ENCODE results near the gene CCNA2.

CCNA2 gene

DNA sequence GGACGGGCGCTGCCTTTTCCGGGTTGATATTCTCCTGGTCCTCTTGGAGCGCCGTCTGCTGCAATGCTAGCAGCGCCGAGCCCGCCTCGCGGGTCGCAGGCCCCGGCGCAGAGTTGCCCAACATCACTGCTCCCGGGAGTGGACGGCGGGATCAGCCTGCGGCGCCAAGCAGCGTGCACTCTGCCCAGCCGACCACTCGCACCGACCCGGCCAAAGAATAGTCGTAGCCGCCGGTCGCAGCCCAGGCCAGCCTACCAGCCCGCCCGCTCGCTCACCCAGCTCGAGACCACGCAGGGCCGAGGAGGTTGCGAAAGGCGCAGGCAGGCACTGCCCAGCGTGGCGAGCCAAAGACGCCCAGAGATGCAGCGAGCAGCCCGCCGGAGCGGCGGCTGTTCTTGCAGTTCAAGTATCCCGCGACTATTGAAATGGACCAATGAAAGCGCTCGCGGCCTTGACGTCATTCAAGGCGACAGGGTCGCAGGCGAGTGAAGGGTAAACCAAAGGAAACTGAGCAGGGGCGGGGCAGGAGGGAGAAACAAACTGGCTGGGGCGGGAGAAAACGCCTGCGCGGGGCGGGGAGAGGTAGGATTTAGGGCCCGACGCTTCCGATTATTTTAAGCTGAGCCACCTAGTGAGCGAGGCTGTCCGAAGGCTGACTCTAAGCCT, at the start of gene CCNA2:
Gene CCNA2 (minus strand): TSS at position 379 of the 666 bp plus-strand sequence. CDS start 255 bp downstream, at position 124.
- peak; percentile 95 for DNase-seq (ENCODE audit: low spot score)

DNA sequence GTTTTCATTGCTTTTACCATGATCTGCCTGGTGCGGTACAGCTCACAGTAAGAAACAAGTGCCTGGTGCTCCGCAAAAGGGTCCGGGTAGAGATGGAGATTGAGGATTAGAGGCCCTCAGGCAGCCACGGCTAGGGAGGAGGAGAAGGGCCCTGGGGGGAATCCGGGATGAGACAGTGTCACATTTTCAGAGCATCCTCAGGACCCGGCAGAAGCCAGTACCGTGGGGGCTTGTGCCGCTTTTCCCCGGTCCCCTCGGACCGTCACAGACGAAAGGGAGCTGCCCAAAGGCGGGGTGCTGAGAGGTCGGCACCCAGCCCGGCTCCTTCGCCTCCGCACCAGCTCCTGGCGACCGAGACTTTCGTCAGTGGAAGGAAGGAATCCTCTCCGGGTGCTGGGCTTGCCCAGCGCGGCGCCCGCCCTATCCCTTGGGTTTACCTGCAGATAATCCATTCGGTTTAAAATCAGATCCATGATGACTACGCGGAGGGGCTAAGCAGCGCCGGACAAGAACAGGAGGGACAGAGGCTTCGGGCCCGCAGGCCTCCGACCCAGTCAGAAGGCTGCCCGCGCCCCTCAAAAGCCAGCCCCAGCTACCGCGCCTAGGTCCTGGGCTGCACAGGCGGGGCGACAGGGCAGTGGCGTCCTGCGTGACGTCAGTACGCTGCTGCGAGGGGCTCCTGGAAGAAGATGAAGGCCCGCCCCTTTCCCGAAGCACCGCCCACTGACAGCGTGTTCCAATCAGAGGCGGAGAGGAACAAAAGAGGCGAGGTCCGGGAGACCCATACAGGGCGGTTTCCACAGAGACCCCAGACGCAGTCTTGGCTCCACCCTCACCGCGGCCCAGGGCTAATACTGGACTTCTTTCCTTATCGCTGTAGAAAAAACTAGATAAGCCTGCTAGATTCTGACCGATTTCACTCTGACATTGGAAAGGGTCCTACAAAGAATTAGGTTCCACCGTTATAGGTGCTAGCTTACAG, 46.4 kb upstream of the CCNA2 start, which contains the start of gene BBS7:
Gene BBS7 (minus strand): TSS at position 634 of the 982 bp plus-strand sequence. CDS start 161 bp downstream, at position 473.
- DNase-seq (ENCODE audit: low spot score) = peak; percentile 87

DNA sequence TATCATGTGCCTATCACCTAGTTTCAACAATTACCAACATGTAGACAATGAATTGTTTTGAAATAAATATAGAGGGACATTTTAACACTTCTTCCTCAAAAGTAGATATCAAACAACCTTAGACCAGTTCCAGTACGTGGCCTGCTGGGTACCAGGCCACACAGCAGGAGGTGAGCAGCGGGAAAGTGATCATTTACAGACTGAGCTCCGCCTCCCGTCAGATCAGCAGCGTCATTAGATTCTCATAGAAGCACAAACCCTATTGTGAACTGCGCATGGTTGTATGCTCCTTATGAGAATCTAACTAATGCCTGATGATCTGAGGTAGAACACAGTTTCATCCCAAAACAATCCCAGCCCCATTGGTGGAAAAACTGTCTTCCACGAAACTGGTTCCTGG, 40.1 kb upstream of the CCNA2 start:
- DNase-seq (ENCODE audit: low spot score) = no peak

DNA sequence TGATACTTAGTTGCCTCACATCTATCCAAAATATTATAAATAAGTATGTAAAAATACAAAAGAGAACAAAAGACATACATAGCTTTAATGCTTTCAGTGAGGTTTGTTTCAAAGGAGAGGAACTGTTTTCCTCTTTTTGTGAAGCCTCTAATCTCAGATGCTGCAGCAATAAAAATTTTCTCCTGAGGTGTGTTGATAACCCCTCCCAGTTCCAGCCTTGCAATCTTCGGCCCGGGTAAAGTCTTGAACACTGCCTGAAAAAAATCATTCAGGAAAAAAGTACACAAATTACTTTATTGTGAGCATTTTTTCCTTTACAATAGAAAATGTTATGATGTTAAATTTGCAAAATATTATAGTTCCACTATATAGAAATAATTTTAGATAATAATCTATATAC, 37.7 kb upstream of the CCNA2 start:
- no peak for DNase-seq (ENCODE audit: low spot score)

DNA sequence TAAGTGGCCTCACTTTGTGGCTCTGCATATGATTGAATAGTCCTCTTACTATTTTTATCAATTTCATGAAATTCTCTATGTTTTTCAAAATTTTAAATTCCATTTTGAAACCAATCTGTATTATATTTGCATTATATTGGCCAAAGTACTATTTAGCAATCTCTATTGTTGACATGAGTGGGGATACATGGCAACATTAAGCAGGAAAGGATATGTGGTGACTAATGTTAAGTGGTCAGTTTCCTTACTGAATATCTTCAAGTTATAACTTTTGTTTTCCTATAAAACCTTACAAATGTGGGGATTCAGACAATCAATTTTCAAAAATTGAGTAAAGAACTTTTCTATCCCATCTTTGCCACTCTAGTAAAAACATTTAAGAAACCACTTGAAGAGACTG, 36.4 kb upstream of the CCNA2 start:
- no peak for DNase-seq (ENCODE audit: low spot score)

DNA sequence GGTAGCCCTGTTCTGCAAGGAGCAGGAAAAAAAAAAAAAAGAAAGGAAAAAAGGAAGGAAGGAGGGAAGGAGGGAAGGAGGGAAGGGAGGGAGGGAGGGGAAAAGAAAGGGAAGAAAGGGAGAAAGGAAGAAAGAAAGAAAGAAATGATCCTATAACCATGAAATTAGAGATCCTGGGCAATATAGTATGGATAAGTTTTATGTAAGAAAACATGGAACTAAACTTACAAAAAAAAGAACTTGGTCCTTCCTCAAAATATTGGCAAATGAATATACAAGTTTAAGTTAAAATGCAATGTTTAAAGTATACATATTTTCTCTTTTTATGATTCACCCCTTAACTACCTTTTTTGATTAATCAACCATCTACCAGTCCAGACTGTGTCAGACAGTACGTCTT, 27.7 kb upstream of the CCNA2 start:
- DNase-seq (ENCODE audit: low spot score) = no peak

DNA sequence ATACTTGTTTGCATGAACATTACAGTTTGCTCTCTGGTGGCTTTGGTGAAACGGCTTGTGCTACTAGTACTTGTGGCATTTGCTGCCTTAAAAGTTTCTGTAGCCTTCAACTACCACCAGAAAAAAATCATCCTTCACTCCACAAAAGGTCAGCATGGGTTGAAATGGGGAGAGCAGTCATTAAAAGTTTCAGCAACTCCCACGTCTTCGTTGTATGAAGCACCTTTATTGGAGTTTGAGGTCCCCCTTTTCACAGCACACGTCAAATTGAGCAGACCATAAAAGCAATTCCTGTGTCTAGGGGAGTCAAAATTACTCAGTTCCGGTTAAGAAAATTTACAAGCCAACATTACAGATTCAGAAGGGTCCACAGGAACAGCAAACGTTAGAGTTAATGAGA, 23.0 kb upstream of the CCNA2 start:
- DNase-seq (ENCODE audit: low spot score) = no peak

DNA sequence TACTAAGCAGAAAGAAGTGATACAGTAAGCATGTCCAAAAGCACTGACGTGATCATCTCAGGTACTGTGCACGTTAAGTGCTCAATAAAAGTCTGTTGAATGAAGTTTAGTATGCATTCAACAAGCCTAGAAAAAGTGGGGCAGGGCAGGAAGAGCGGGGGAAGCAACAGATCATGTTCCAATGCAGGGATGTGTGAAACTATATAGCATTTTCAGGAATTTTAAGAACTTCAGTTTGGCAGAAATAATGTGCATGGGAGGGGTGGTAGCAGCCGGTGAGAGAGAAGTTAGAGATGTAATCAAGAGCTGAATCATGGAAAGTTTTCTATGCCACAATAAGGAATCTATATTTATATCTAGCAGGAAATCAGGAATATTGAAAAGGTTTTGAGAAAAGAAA, 19.2 kb upstream of the CCNA2 start:
- no peak for DNase-seq (ENCODE audit: low spot score)

DNA sequence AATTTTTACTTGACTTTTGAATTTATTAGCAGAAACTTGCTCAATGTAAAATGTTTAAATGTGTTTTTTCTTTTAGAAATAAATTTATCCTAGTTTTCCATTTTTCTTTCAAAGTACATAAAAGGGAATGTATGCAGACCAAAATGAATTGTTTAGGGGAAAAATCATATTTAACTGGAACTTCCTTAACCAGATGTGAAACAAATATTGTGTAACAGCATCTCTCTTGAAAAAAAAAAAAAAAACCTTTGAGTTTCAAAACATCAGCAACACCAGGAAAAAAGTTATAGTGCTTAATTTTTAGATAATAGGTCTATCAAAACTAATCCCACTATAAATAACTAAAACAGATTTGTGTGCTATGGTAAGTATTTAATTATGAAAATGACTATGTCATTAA, 14.5 kb upstream of the CCNA2 start:
- DNase-seq (ENCODE audit: low spot score) = no peak

DNA sequence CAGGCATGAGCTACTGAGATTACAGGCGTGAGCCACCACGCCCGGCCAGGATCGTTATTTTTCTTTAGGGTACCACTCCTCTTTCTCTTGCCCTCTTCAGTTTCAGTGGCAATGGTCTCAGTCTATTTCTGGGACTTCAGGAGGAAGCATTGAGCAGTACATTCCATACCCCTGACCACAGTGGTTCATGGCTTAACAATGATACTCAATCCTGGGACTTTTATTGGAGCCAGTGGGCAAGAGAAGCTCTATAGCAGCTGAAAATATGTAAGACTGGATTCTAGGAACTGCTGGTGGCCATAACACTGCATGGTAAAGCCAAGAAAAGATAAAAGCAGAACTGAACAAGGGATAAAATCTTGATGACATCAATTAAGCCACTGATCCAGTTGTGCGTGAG, 5.8 kb upstream of the CCNA2 start:
- DNase-seq (ENCODE audit: low spot score) = no peak

DNA sequence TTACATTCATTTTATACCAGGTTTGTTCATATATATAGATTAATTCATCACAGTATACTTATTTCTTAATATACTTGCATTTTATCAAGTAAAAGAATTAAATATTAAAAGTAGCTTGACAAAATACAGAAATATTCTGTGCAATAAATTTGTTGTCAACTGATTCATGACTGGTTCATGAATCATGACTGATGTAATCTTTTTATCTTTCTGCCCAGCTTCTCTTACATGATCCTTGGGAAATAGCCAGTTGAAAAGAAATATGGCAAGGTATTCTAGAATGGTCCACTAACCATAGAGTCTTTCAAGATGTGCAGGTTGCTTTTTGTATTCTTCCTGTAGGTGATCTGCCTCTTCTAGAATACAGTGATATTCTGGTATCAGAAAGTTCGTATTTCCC, 4.2 kb upstream of the CCNA2 start:
- DNase-seq (ENCODE audit: low spot score) = peak; percentile 53

DNA sequence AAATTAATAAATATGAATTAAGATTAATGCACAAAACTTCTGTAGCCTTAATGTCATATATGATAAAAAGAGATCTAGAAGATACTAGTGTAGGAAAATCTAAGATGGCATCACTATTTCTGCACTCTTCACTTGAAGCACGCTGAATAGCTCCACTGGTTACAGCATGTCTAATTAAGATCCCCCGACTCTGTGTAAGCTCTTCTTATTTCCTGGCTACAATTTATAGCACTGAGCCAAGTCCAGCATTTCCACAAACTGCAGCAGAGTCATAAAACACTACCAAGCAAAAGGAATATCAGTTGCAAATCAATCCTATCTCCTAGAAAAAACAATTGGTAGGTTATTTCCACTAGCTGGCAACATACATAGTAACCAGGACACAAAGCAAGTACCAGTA, 1.3 kb upstream of the CCNA2 start:
- DNase-seq (ENCODE audit: low spot score) = no peak

DNA sequence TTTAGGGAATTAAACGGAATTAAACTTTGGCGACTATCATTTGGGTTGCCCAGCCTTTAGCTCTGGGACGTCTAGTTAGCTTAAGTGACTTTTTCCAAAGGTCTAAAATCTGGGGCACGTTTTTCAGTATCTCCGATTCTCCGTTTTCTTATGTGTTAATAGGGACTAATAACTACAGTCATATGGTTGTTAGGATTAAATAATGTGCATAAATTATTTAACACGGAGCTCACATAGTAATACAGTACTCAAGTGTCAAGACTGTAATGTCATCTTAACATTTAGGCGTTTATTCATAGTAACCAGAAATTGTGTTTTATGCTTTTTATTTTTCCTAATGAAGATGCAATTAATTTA, 466 bp upstream of the CCNA2 start:
- DNase-seq (ENCODE audit: low spot score) = no peak

DNA sequence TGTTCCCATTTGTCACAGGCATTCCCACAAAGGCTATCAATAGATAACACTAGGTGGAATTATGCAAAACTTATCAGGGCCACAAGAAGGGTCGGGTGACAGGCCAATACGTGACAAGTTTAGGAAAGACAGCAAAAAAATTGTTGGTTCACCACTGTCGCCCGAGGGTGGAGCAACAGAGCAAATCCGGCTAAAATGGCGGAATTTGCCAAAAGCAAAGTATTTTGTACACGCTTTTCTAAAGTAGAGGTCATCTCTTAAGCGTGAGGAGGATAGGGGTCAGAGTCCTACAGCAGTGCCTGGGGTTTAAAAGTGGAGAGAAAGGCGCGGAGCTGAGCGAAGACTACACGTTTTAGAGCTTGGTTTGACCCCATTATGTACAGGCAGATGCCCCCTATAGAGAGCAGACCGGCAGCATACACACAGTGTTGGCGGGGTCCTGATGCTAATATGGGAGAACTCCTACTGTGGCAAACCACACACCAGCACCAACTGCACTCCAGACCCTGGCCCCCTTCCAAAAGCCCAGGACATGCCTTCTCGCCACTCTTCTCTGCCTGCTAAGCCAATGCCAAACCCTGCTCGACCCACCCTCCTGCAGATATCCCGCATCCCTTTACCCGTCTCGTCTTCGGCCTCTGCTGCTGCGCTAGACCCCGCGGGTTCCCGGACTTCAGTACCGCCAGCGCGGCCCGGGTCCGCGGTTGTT, 733 bp downstream of the CCNA2 start:
- peak; percentile 67 for DNase-seq (ENCODE audit: low spot score)

DNA sequence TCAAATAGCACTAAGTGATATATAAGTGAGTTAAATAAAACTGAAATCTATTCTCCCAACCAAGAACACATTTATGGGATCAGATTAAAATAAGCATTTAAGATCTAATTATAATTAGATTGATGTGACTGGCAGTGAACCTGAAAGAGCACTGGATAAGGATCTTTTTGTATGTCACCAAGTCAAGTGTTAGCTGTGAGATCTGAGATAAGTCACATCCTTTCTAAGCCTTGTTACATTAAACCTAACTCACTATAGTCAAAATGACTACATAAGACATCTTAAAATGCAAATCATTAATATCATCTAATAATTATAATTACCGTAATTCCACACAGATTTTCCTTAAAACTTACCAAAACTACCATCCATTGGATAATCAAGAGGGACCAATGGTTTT, 1.6 kb downstream of the CCNA2 start:
- no peak for DNase-seq (ENCODE audit: low spot score)

DNA sequence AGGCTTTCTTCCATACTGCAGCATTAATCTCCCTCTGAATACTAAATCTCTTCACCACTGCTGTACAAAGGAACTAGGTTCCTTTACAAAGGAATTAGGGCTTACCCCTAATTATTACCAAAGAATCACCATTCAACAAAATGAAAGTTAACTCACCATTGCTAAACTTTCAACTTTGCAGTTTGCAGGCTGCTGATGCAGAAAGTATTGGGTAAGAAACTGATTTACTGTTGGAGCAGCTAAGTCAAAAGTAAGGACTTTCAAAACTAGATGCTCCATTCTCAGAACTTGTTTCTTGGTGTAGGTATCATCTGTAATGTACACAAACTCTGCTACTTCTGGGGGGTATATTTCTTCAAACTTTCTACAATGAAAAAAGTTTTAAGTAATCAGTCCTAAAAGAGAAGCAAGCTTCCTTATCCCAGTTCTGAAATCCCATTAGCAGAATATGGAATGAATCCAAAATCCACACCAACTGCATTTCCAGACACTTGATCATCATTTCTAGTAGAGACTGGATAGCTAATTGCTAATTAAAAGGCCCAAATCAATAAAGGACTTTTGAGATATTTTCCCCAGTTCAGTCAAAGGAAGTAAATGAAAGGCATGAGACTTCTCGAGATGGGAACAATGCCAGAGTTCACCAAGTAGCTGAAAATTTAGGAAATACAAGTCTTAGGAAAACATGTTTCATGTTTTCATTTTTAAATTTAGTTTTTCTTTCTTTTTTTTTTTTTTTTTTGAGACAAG, 4.3 kb downstream of the CCNA2 start:
- DNase-seq (ENCODE audit: low spot score) = no peak

DNA sequence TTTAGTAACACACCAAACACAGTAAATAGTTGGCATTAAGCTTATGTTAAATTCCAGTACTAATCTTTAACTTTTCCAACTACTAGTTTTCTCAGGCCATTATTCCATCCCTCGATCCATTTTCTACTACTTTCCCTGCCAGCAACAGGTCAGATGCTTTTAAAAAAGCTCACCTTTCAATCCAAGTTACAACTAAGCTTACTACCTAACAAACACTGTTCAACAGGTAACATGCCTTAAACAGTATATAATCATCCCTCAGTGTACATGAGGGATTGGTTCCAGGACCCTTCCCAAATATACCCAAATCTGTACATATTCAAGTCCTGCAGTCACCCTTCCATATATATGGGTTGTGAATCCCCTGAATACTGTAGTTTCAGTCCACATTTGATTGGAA, 5.5 kb downstream of the CCNA2 start:
- no peak for DNase-seq (ENCODE audit: low spot score)

DNA sequence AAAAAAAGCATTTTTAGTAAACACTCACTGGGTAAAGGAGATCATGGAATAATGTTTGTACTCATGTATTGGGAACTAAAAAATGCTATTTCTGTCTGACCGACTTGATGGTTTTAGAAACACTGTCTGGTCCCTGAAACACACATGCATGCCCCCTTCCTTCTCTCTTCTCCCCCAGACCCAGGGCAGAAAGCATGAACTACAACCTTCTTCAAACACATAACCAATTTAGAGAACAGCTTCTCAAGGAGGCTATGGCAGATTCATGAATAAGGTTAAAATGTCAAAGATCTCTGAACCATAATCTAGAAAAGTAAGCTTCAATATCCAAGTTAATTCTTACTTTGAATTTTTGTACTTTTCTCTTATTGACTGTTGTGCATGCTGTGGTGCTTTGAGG, 6.0 kb downstream of the CCNA2 start:
- DNase-seq (ENCODE audit: low spot score) = no peak

DNA sequence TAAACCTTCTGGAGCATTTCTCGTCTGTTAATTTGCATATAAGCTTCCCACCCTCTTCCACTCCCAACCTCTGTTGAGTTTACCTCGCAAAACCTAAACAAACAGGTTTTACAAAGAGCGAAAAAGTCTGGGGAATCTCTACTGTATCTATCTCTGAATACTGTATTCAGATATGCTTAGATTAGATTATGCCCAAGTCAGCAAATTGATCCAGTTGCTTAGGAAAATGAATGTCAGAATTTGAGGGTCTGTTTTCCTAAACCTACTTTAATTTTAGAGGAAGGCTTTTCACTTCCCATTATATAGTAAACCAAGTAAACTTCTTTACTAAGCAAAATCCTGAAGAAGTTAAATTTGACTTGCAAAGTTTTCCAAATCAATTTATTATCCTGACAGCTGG, 6.7 kb downstream of the CCNA2 start:
- DNase-seq (ENCODE audit: low spot score) = no peak

DNA sequence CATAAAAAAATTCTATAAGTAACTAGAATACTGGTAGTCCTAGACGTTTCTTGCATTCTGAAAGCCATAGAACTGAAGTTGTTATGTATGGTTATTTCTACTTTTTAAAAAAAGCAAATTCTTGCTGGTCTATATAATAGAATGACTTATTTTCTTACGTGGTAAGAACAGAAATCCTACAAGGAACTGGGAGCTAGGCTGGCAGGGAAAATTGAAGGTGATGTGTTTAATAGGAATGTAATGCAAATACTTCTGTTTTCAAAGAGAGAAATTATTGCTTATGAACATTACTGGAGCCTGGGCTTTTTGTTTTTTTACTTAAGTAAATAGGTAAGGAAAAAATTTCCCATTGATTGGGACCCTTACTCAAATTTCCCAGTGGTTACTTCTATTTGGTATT, 8.9 kb downstream of the CCNA2 start:
- no peak for DNase-seq (ENCODE audit: low spot score)

DNA sequence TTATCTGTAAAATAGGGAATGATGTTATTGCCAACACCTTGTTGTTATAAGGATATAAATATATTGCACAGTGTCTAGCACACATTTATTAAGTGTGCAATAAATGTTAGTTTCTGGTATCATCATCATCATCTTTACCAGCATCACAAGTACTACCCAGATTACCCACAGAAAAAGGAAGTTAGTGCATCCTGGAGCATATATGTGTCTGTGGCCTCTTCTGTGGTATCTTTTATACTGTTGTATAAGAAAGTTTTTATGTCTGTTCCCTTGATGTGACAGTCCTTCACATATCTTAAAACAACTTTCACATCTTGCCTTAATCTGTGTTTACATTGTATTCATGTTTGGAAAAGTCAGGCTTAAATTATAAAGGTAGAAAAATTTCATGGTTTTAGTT, 12.6 kb downstream of the CCNA2 start:
- DNase-seq (ENCODE audit: low spot score) = no peak

DNA sequence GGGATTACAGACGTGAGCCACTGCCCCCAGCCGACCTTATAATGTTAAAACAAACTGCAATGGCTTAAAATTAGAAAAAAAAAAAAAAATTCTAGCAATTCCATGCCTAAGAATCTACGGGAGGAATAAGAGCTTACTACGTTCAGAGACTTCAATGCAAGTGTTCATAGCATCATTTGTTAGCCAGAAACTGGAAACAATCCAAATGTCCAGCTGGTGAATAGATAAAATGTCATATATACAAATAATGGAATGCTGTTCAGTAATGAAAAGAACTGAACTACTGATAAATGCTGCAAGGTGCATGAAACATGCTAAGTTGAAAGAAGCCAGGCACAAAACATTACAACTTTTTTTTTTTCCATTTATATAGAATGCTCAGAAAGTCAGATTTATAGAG, 17.3 kb downstream of the CCNA2 start:
- DNase-seq (ENCODE audit: low spot score) = no peak

Measured in hematopoietic multipotent progenitor cell treated with erythropoietin and hydrocortisone succinate and interleukin-3 and kit ligand, for 17 days (in vitro differentiated cells).